HEK293 (cell line): Measurements from ENCODE around the gene EPAS1.
A peak's percentile ranks its signal among the peaks of the same experiment; 100 is the strongest.

ENCODE experiments used
- CTCF ChIA-PET: fragments of 350-600 bp; formaldehyde crosslinking; extraction: SDS; loops from one replicate; lab custom pipeline; 2021; ENCODE audit warnings: antibody characterized with exemption; lab: Yijun Ruan, JAX
- POLR2A ChIA-PET: fragments of 300-600 bp; formaldehyde crosslinking; extraction: SDS; loops from one replicate; lab custom pipeline; 2020; ENCODE audit warnings: antibody characterized with exemption, inconsistent platforms; lab: Yijun Ruan, JAX
- H3K27ac ChIP-seq: fragments of 200-500 bp; sonication (Bioruptor generic); 2 replicates; pipeline ENCODE4 v1.5.1; 2014; ENCODE audit warnings: low read depth, low read length, control low read depth, inconsistent platforms; ENCODE audit errors: extremely low read depth
- H3K36me3 ChIP-seq, 2 experiments: fragments of 200-500 bp in 1 of 2; sonication (Bioruptor generic) in 1 of 2; 1 replicate in 1 of 2; 2 replicates in 1 of 2; pipeline ENCODE4 v1.5.1; 2014 to 2017; ENCODE audit warnings: inconsistent platforms in 2 of 2, low read length in 2 of 2; ENCODE audit not compliant: control insufficient read depth in 2 of 2, insufficient read depth in 1 of 2
- H3K4me1 ChIP-seq: fragments of 200-500 bp; sonication (Bioruptor generic); 2 replicates; pipeline ENCODE4 v1.5.1; 2014; ENCODE audit warnings: mild to moderate bottlenecking, low read length, inconsistent platforms; ENCODE audit not compliant: control insufficient read depth, insufficient read depth
- H3K4me3 ChIP-seq: 2 replicates; pipeline ENCODE4 v1.5.1; 2011; ENCODE audit warnings: low read depth, mild to moderate bottlenecking, control low read depth, low read length, moderate library complexity
- H3K9me3 ChIP-seq: fragments of 200-500 bp; sonication (Bioruptor generic); 2 replicates; pipeline ENCODE4 v1.5.1; 2014; ENCODE audit warnings: low read depth, low read length, inconsistent platforms; ENCODE audit not compliant: control insufficient read depth, insufficient read depth
- FEZF1 ChIP-seq: fragments of 450-650 bp; formaldehyde crosslinking; IDR thresholded peaks from 2 replicates; pipeline ENCODE4 v1.5.1; 2016; ENCODE audit warnings: missing biosample characterization, missing genetic modification characterization
- IKZF3 ChIP-seq: fragments of 450-650 bp; IDR thresholded peaks from 2 replicates; pipeline ENCODE4 v1.5.0; 2018; ENCODE audit warnings: missing biosample characterization, mild to moderate bottlenecking, missing genetic modification characterization, moderate library complexity
- KLF10 ChIP-seq: fragments of 450-650 bp; IDR thresholded peaks from 2 replicates; pipeline ENCODE4 v1.5.1; 2018; ENCODE audit warnings: missing biosample characterization, mild to moderate bottlenecking, missing genetic modification characterization
- SALL2 ChIP-seq: fragments of 450-650 bp; formaldehyde crosslinking; IDR thresholded peaks from 2 replicates; pipeline ENCODE4 v1.5.0; 2017; ENCODE audit warnings: missing biosample characterization, mild to moderate bottlenecking, missing genetic modification characterization, borderline replicate concordance
- SETDB1 ChIP-seq: IDR thresholded peaks from one replicate; pipeline ENCODE4 v1.6.1; 2017; ENCODE audit warnings: mild to moderate bottlenecking, low read length, moderate library complexity, mixed read lengths; ENCODE audit not compliant: insufficient read length
- SP3 ChIP-seq: fragments of 450-650 bp; formaldehyde crosslinking; IDR thresholded peaks from 2 replicates; pipeline ENCODE4 v1.5.1; 2016; ENCODE audit warnings: missing biosample characterization, missing genetic modification characterization
- ZBTB8A ChIP-seq: fragments of 450-650 bp; formaldehyde crosslinking; IDR thresholded peaks from 2 replicates; pipeline ENCODE4 v1.5.1; 2016; ENCODE audit warnings: missing biosample characterization, missing genetic modification characterization
- ZFP69B ChIP-seq: fragments of 450-650 bp; formaldehyde crosslinking; IDR thresholded peaks from 2 replicates; pipeline ENCODE4 v1.5.1; 2016; ENCODE audit warnings: missing biosample characterization, missing genetic modification characterization
- ZNF138 ChIP-seq: fragments of 450-650 bp; formaldehyde crosslinking; IDR thresholded peaks from 2 replicates; pipeline ENCODE4 v1.5.1; 2016; ENCODE audit warnings: missing biosample characterization, missing genetic modification characterization, borderline replicate concordance
- ZNF239 ChIP-seq: fragments of 450-650 bp; formaldehyde crosslinking; IDR thresholded peaks from 2 replicates; pipeline ENCODE4 v1.5.1; 2016; ENCODE audit warnings: missing biosample characterization, missing genetic modification characterization
- ZNF311 ChIP-seq: fragments of 450-650 bp; formaldehyde crosslinking; IDR thresholded peaks from 2 replicates; pipeline ENCODE4 v1.5.1; 2017; ENCODE audit warnings: missing biosample characterization, missing genetic modification characterization, borderline replicate concordance
- ZNF629 ChIP-seq: fragments of 450-650 bp; formaldehyde crosslinking; IDR thresholded peaks from 2 replicates; pipeline ENCODE4 v1.5.1; 2017; ENCODE audit warnings: missing biosample characterization, missing genetic modification characterization
- ZNF654 ChIP-seq: fragments of 450-650 bp; formaldehyde crosslinking; IDR thresholded peaks from 2 replicates; pipeline ENCODE4 v1.5.1; 2016; ENCODE audit warnings: low read depth, missing biosample characterization, missing genetic modification characterization
- ZNF658 ChIP-seq: fragments of 450-650 bp; formaldehyde crosslinking; IDR thresholded peaks from 2 replicates; pipeline ENCODE4; 2016; ENCODE audit warnings: missing biosample characterization, missing genetic modification characterization
- ZNF660 ChIP-seq: fragments of 450-650 bp; IDR thresholded peaks from 2 replicates; pipeline ENCODE4 v1.5.1; 2018; ENCODE audit warnings: missing biosample characterization, mild to moderate bottlenecking, missing genetic modification characterization
- ZNF747 ChIP-seq: fragments of 450-650 bp; formaldehyde crosslinking; IDR thresholded peaks from 2 replicates; pipeline ENCODE4 v1.5.1; 2016; ENCODE audit warnings: missing biosample characterization, missing genetic modification characterization
- ZNF791 ChIP-seq: fragments of 450-650 bp; formaldehyde crosslinking; IDR thresholded peaks from 2 replicates; pipeline ENCODE4 v1.5.1; 2016; ENCODE audit warnings: missing biosample characterization, missing genetic modification characterization
- ZNF792 ChIP-seq: fragments of 450-650 bp; formaldehyde crosslinking; IDR thresholded peaks from 2 replicates; pipeline ENCODE4 v1.5.1; 2016; ENCODE audit warnings: missing biosample characterization, missing genetic modification characterization
- ZNF843 ChIP-seq: fragments of 450-650 bp; formaldehyde crosslinking; IDR thresholded peaks from 2 replicates; pipeline ENCODE4 v1.5.1; 2016; ENCODE audit warnings: missing biosample characterization, missing genetic modification characterization
- ZSCAN30 ChIP-seq: fragments of 450-650 bp; IDR thresholded peaks from 2 replicates; pipeline ENCODE4 v1.5.1; 2018; ENCODE audit warnings: missing biosample characterization, mild to moderate bottlenecking, missing genetic modification characterization, moderate library complexity
- TF ChIP-seq, protein P1 (sequence below): fragments of 450-650 bp; formaldehyde crosslinking; IDR thresholded peaks from 2 replicates; pipeline ENCODE4 v1.5.1; 2016; ENCODE audit warnings: missing biosample characterization, missing genetic modification characterization
- TF ChIP-seq, protein P2 (sequence below): fragments of 450-650 bp; IDR thresholded peaks from 2 replicates; pipeline ENCODE4 v1.5.1; 2018; ENCODE audit warnings: missing biosample characterization, mild to moderate bottlenecking, missing genetic modification characterization
- TF ChIP-seq, protein P3 (sequence below): fragments of 450-650 bp; formaldehyde crosslinking; IDR thresholded peaks from 2 replicates; pipeline ENCODE4 v1.5.1; 2016; ENCODE audit warnings: missing biosample characterization, missing genetic modification characterization
- TF ChIP-seq, protein P4 (sequence below): fragments of 450-650 bp; formaldehyde crosslinking; IDR thresholded peaks from 2 replicates; pipeline ENCODE4 v1.5.1; 2016; ENCODE audit warnings: missing biosample characterization, missing genetic modification characterization
- TF ChIP-seq, protein P5 (sequence below): fragments of 450-650 bp; formaldehyde crosslinking; IDR thresholded peaks from 2 replicates; pipeline ENCODE4 v1.5.1; 2016; ENCODE audit warnings: missing biosample characterization, missing genetic modification characterization
- TF ChIP-seq, protein P6 (sequence below): fragments of 450-650 bp; formaldehyde crosslinking; IDR thresholded peaks from 2 replicates; pipeline ENCODE4 v1.5.1; 2016; ENCODE audit warnings: missing biosample characterization, missing genetic modification characterization, borderline replicate concordance

Gene EPAS1

DNA sequence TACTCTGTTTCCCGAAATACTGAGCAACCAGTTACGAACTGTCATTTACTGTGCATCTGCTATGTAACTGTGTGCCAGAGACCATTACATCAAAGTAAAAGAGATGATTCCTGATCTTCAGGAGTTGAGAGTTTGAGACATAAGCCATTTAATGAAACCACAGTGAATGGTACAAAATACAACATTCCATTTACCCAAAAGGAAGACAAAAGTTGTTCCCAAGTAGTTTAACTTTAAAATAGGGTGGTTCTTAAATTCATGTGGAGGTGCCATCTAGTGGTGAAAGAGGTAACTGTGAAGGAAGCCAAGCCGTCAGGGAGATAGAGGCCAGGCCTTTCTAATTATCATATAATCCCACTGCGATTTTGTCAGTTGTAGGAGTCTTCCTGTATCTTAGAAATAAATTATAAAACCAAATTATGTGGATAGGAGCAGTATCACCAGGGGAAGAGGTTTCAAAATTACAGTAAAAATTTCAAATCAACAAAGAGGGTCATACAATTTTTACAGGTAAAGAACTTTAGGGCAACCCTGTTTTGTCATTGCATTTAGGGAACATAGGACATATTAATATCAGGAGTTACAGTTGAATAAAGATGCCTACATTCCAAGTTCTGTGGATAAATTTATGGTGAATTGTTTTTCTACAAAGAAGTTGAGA, 67.7 kb downstream of the EPAS1 start:
- H3K27ac ChIP-seq: no peak overlapping the region
- no peaks in the 10 kb centered on the region for H3K4me1 ChIP-seq
- CTCF ChIA-PET: interaction anchor here (0.8 to 3.4 kb wide), 9 partner anchors 8 to 1080 kb away, joined by 3 to 19 read pairs (median 3); no protein-coding TSS in a partner anchor
- peaks cover 0 to 40% of the 10 kb centered on the region in 2 experiments; a peak in 1 of 3 replicates for H3K36me3 ChIP-seq
- no peak overlapping the region for H3K4me3 ChIP-seq
- POLR2A ChIA-PET: no interaction called here
- H3K9me3 ChIP-seq: no peaks in the 10 kb centered on the region
- TF ChIP-seq ZNF660 (tag by site-specific recombination) (no peak), ZNF654 (tag by site-specific recombination) (peak; percentile 69), ZBTB8A (tag by site-specific recombination) (no peak), ZNF239 (tag by site-specific recombination) (no peak), ZNF311 (tag by site-specific recombination) (peak; percentile 95), ZNF629 (tag by site-specific recombination) (no peak), ZFP69B (tag by site-specific recombination) (no peak), FEZF1 (tag by site-specific recombination) (no peak), ZNF843 (tag by site-specific recombination) (no peak), ZNF138 (tag by site-specific recombination) (no peak), KLF10 (tag by site-specific recombination) (no peak), SETDB1 (peak; percentile 60), SALL2 (tag by site-specific recombination) (no peak), SP3 (no peak), ZSCAN30 (tag by site-specific recombination) (no peak), IKZF3 (tag by site-specific recombination) (no peak), ZNF791 (no peak), ZNF658 (no peak), ZNF792 (tag by site-specific recombination) (no peak), ZNF747 (tag by site-specific recombination) (no peak)
- TF ChIP-seq, protein P1, sequence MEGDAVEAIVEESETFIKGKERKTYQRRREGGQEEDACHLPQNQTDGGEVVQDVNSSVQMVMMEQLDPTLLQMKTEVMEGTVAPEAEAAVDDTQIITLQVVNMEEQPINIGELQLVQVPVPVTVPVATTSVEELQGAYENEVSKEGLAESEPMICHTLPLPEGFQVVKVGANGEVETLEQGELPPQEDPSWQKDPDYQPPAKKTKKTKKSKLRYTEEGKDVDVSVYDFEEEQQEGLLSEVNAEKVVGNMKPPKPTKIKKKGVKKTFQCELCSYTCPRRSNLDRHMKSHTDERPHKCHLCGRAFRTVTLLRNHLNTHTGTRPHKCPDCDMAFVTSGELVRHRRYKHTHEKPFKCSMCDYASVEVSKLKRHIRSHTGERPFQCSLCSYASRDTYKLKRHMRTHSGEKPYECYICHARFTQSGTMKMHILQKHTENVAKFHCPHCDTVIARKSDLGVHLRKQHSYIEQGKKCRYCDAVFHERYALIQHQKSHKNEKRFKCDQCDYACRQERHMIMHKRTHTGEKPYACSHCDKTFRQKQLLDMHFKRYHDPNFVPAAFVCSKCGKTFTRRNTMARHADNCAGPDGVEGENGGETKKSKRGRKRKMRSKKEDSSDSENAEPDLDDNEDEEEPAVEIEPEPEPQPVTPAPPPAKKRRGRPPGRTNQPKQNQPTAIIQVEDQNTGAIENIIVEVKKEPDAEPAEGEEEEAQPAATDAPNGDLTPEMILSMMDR: peak; percentile 15; the same call in 1 of the 2 replicates
- TF ChIP-seq, protein P2, sequence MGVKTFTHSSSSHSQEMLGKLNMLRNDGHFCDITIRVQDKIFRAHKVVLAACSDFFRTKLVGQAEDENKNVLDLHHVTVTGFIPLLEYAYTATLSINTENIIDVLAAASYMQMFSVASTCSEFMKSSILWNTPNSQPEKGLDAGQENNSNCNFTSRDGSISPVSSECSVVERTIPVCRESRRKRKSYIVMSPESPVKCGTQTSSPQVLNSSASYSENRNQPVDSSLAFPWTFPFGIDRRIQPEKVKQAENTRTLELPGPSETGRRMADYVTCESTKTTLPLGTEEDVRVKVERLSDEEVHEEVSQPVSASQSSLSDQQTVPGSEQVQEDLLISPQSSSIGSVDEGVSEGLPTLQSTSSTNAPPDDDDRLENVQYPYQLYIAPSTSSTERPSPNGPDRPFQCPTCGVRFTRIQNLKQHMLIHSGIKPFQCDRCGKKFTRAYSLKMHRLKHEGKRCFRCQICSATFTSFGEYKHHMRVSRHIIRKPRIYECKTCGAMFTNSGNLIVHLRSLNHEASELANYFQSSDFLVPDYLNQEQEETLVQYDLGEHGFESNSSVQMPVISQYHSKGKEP (tag by site-specific recombination): no peak
- TF ChIP-seq, protein P3, sequence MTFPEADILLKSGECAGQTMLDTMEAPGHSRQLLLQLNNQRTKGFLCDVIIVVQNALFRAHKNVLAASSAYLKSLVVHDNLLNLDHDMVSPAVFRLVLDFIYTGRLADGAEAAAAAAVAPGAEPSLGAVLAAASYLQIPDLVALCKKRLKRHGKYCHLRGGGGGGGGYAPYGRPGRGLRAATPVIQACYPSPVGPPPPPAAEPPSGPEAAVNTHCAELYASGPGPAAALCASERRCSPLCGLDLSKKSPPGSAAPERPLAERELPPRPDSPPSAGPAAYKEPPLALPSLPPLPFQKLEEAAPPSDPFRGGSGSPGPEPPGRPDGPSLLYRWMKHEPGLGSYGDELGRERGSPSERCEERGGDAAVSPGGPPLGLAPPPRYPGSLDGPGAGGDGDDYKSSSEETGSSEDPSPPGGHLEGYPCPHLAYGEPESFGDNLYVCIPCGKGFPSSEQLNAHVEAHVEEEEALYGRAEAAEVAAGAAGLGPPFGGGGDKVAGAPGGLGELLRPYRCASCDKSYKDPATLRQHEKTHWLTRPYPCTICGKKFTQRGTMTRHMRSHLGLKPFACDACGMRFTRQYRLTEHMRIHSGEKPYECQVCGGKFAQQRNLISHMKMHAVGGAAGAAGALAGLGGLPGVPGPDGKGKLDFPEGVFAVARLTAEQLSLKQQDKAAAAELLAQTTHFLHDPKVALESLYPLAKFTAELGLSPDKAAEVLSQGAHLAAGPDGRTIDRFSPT (tag by site-specific recombination): no peak
- TF ChIP-seq, protein P4, sequence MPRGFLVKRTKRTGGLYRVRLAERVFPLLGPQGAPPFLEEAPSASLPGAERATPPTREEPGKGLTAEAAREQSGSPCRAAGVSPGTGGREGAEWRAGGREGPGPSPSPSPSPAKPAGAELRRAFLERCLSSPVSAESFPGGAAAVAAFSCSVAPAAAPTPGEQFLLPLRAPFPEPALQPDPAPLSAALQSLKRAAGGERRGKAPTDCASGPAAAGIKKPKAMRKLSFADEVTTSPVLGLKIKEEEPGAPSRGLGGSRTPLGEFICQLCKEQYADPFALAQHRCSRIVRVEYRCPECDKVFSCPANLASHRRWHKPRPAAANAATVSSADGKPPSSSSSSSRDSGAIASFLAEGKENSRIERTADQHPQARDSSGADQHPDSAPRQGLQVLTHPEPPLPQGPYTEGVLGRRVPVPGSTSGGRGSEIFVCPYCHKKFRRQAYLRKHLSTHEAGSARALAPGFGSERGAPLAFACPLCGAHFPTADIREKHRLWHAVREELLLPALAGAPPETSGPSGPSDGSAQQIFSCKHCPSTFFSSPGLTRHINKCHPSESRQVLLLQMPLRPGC (tag by site-specific recombination): no peak
- TF ChIP-seq, protein P5, sequence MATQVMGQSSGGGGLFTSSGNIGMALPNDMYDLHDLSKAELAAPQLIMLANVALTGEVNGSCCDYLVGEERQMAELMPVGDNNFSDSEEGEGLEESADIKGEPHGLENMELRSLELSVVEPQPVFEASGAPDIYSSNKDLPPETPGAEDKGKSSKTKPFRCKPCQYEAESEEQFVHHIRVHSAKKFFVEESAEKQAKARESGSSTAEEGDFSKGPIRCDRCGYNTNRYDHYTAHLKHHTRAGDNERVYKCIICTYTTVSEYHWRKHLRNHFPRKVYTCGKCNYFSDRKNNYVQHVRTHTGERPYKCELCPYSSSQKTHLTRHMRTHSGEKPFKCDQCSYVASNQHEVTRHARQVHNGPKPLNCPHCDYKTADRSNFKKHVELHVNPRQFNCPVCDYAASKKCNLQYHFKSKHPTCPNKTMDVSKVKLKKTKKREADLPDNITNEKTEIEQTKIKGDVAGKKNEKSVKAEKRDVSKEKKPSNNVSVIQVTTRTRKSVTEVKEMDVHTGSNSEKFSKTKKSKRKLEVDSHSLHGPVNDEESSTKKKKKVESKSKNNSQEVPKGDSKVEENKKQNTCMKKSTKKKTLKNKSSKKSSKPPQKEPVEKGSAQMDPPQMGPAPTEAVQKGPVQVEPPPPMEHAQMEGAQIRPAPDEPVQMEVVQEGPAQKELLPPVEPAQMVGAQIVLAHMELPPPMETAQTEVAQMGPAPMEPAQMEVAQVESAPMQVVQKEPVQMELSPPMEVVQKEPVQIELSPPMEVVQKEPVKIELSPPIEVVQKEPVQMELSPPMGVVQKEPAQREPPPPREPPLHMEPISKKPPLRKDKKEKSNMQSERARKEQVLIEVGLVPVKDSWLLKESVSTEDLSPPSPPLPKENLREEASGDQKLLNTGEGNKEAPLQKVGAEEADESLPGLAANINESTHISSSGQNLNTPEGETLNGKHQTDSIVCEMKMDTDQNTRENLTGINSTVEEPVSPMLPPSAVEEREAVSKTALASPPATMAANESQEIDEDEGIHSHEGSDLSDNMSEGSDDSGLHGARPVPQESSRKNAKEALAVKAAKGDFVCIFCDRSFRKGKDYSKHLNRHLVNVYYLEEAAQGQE: no peak
- TF ChIP-seq, protein P6, sequence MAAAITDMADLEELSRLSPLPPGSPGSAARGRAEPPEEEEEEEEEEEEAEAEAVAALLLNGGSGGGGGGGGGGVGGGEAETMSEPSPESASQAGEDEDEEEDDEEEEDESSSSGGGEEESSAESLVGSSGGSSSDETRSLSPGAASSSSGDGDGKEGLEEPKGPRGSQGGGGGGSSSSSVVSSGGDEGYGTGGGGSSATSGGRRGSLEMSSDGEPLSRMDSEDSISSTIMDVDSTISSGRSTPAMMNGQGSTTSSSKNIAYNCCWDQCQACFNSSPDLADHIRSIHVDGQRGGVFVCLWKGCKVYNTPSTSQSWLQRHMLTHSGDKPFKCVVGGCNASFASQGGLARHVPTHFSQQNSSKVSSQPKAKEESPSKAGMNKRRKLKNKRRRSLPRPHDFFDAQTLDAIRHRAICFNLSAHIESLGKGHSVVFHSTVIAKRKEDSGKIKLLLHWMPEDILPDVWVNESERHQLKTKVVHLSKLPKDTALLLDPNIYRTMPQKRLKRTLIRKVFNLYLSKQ (tag by site-specific recombination): no peak
